HG03097 (cell line): ENCODE measurements around the gene DCHS1.
"Not testable (repeated sequence)": the region's sequence is repeated elsewhere in the genome, so short reads cannot be mapped to it uniquely, and the experiment has no call there.

Experiments used
- ATAC-seq: cut with Tn5 transposase; IDR thresholded peaks from one replicate; pipeline ENCODE4 v1.9.1; 2021; ENCODE audit not compliant: unreplicated experiment, low FRiP score

Gene DCHS1

GRCh38 chr11:6655790-6656583 lies at the start of gene DCHS1:
Gene DCHS1, minus strand, starts transcription at chr11:6655809. Its CDS starts 14,196 bp downstream, at chr11:6641613.
- no peak for ATAC-seq

- no peak for ATAC-seq
Measured at GRCh38 chr11:6703247-6704063, 47.8 kb upstream of the DCHS1 start.

- not testable (repeated sequence) for ATAC-seq
Measured at GRCh38 chr11:6701955-6702354, 46.3 kb upstream of the DCHS1 start.

GRCh38 chr11:6695377-6695776 lies 39.8 kb upstream of the DCHS1 start:
- no peak for ATAC-seq

- no peak for ATAC-seq
Measured at GRCh38 chr11:6694229-6694535, 38.6 kb upstream of the DCHS1 start.

- no peak for ATAC-seq
Measured at GRCh38 chr11:6693342-6694228, 38.0 kb upstream of the DCHS1 start.

GRCh38 chr11:6692128-6692527 lies 36.5 kb upstream of the DCHS1 start:
- ATAC-seq, result no peak

GRCh38 chr11:6690431-6691132 lies 35.0 kb upstream of the DCHS1 start:
- ATAC-seq, result not testable (repeated sequence)

GRCh38 chr11:6687876-6688275 lies 32.3 kb upstream of the DCHS1 start:
- ATAC-seq, result no peak

- ATAC-seq, result no peak
Measured at GRCh38 chr11:6686006-6686405, 30.4 kb upstream of the DCHS1 start.

- not testable (repeated sequence) for ATAC-seq
Measured at GRCh38 chr11:6684068-6684467, 28.5 kb upstream of the DCHS1 start.

GRCh38 chr11:6682936-6683861 lies 27.6 kb upstream of the DCHS1 start, which contains the start of gene MRPL17:
Gene MRPL17, minus strand, starts transcription at chr11:6683340. Its CDS starts 44 bp downstream, at chr11:6683296.
- ATAC-seq, result peak; percentile 94

GRCh38 chr11:6682591-6682935 lies 27.0 kb upstream of the DCHS1 start:
- no peak for ATAC-seq

GRCh38 chr11:6681949-6682348 lies 26.3 kb upstream of the DCHS1 start:
- no peak for ATAC-seq

GRCh38 chr11:6681505-6681904 lies 25.9 kb upstream of the DCHS1 start:
- ATAC-seq, result no peak

- no peak for ATAC-seq
Measured at GRCh38 chr11:6677018-6677417, 21.4 kb upstream of the DCHS1 start.

GRCh38 chr11:6674862-6675261 lies 19.3 kb upstream of the DCHS1 start:
- no peak for ATAC-seq

- no peak for ATAC-seq
Measured at GRCh38 chr11:6674219-6674597, 18.6 kb upstream of the DCHS1 start.

GRCh38 chr11:6673523-6674218 lies 18.1 kb upstream of the DCHS1 start:
- no peak for ATAC-seq
